ENCODE data around the gene MBTD1. TPM values are rescaled to one million over a fixed set of nuclear protein-coding genes. Genes with fewer than 3 reads are reported as not detected.

The MBTD1 gene
- total and polyA plus RNA-seq, 2 experiments from 2014 or later = 19.1 to 63.9 TPM

- Mint-ChIP-seq H3K9me3 (no peaks in the 10 kb centered on the region), H3K4me1 (peaks cover 19% of the 10 kb centered on the region), H3K4me3 (peak within 1 kb of the TSS; percentile 93), H3K27ac (peak within 1 kb of the TSS; percentile 95), H3K36me3 (ENCODE audit: low read depth) (peaks cover 73% of the 10 kb centered on the region), H3K27me3 (ENCODE audit: insufficient read depth, low read depth, poor library complexity) (peaks cover 12% of the 10 kb centered on the region)
- DNase-seq (ENCODE audit: low spot score) = peak; percentile 93
- Histone ChIP-seq H3K27me3 (ENCODE audit: insufficient read depth) (no peaks in the 10 kb centered on the region), H2AFZ (peak within 1 kb of the TSS; percentile 98), H3K4me3 (peak within 1 kb of the TSS; percentile 92), H3K27ac (ENCODE audit: low read depth) (peak within 1 kb of the TSS; percentile 59; the same call in 1 of the 2 replicates), H3F3A (replicated peaks; ENCODE audit: low read depth) (peaks cover 40% of the 10 kb centered on the region), H3K36me3 (ENCODE audit: insufficient read depth) (peaks cover 53% of the 10 kb centered on the region), H4K20me1 (replicated peaks; ENCODE audit: insufficient read depth) (peaks cover 24% of the 10 kb centered on the region), H3K4me1 (ENCODE audit: insufficient read depth) (peaks cover 4% of the 10 kb centered on the region), H3K9me2 (ENCODE audit: insufficient read depth) (no peaks in the 10 kb centered on the region), H3K79me2 (replicated peaks; ENCODE audit: insufficient read depth) (peaks cover 28% of the 10 kb centered on the region), H3K4me2 (peak within 1 kb of the TSS; percentile 95)
- TF ChIP-seq ZNF114 (CRISPR knock-in tag; IDR thresholded peaks at IDR 0.05) = no peak
- peak; percentile 75 for TF ChIP-seq POLR2AphosphoS5 (IDR thresholded peaks at IDR 0.05; ENCODE audit: low read depth)
- TF ChIP-seq JUNB (IDR thresholded peaks at IDR 0.05; ENCODE audit: unreplicated experiment) = no peak
- TF ChIP-seq CREB1 (CRISPR knock-in tag; IDR thresholded peaks at IDR 0.05; ENCODE audit: low read depth) = 0 out of 2 replicates have a peak, but pooled peaks have one; percentile 22
- no peak for TF ChIP-seq EZH2phosphoT487 (IDR thresholded peaks at IDR 0.05; ENCODE audit: unreplicated experiment)
- no peak for TF ChIP-seq ZNF331 (CRISPR knock-in tag; IDR thresholded peaks at IDR 0.05; ENCODE audit: low read depth)
- no peak for TF ChIP-seq ZNF462 (CRISPR knock-in tag; IDR thresholded peaks at IDR 0.05)
- TF ChIP-seq EZH2 (IDR thresholded peaks at IDR 0.05; ENCODE audit: low read depth, unreplicated experiment) = no peak
- TF ChIP-seq NANOG (IDR thresholded peaks at IDR 0.05; ENCODE audit: borderline replicate concordance) = no peak
- peak in 1 of 2 experiments; percentile 28; a peak in 2 of 4 replicates for TF ChIP-seq CTCF (conservative IDR thresholded peaks at IDR 0.05; ENCODE audit: low read depth in 2 of 2)
- no peak for TF ChIP-seq REST (IDR thresholded peaks at IDR 0.05; ENCODE audit: unreplicated experiment)
- no peak for TF ChIP-seq STAT1 (IDR thresholded peaks at IDR 0.05; ENCODE audit: unreplicated experiment)
- TF ChIP-seq ETS1 (IDR thresholded peaks at IDR 0.05) = no peak
- peak; percentile 86 for ATAC-seq
Observed at GRCh38 chr17:51166198-51166986, 93.5 kb downstream of the MBTD1 start, which contains the start of gene NME2. TSS of gene NME2 (plus strand) at chr17:51166411. CDS start at chr17:51166831, 420 bp downstream.
